ENCODE data around the gene LITAF. TPM values are rescaled to one million over a fixed set of nuclear protein-coding genes. Genes with fewer than 3 reads are reported as not detected.
"Not testable (repeated sequence)": the region's sequence is repeated elsewhere in the genome, so short reads cannot be mapped to it uniquely, and the experiment has no call there.

LITAF gene
- total RNA-seq, 1 donor from 2014 or later: 17.2 TPM

GRCh38 chr16:11511801-11512200 is 74.9 kb downstream of the LITAF start:
- Histone ChIP-seq H3K9me3 (ENCODE audit: control insufficient read depth in 3 of 3, low read length in 3 of 3) (no peaks in the 10 kb centered on the region), H3K4me1 (ENCODE audit: control insufficient read depth in 3 of 3, insufficient read depth in 3 of 3, low read length in 3 of 3) (peaks cover 0 to 5% (median 5%) of the 10 kb centered on the region in 3 donors), H3K9ac (ENCODE audit: low read depth in 1 of 3, low read length in 3 of 3) (no peak overlapping the region), H3K36me3 (ENCODE audit: control insufficient read depth in 3 of 3, insufficient read depth in 3 of 3, low read length in 3 of 3) (no peaks in the 10 kb centered on the region), H3K4me3 (ENCODE audit: low read length in 3 of 3) (no peak overlapping the region), H3K27ac (ENCODE audit: low read depth, low read length) (no peak overlapping the region), H3K27me3 (ENCODE audit: control insufficient read depth in 3 of 3, insufficient read depth in 3 of 3, low read length in 3 of 3) (no peaks in the 10 kb centered on the region)

GRCh38 chr16:11511328-11511727 is 75.4 kb downstream of the LITAF start:
- Histone ChIP-seq H3K36me3 (ENCODE audit: control insufficient read depth in 3 of 3, insufficient read depth in 3 of 3, low read length in 3 of 3) (no peaks in the 10 kb centered on the region), H3K4me1 (ENCODE audit: control insufficient read depth in 3 of 3, insufficient read depth in 3 of 3, low read length in 3 of 3) (peaks cover 0 to 6% (median 5%) of the 10 kb centered on the region in 3 donors), H3K9ac (ENCODE audit: low read depth in 1 of 3, low read length in 3 of 3) (no peak overlapping the region), H3K27me3 (ENCODE audit: control insufficient read depth in 3 of 3, insufficient read depth in 3 of 3, low read length in 3 of 3) (no peaks in the 10 kb centered on the region), H3K9me3 (ENCODE audit: control insufficient read depth in 3 of 3, low read length in 3 of 3) (no peaks in the 10 kb centered on the region), H3K4me3 (ENCODE audit: low read length in 3 of 3) (no peak overlapping the region), H3K27ac (ENCODE audit: low read depth, low read length) (no peak overlapping the region)

- H3K9ac ChIP-seq (ENCODE audit: low read depth in 1 of 3, low read length in 3 of 3): peak overlapping the region in 1 of 3 donors; percentile 45
- no peaks in the 10 kb centered on the region for H3K27me3 ChIP-seq (ENCODE audit: control insufficient read depth in 3 of 3, insufficient read depth in 3 of 3, low read length in 3 of 3)
- H3K27ac ChIP-seq (ENCODE audit: low read depth, low read length): peak overlapping the region; percentile 40
- no peak overlapping the region for H3K4me3 ChIP-seq (ENCODE audit: low read length in 3 of 3)
- H3K9me3 ChIP-seq (ENCODE audit: control insufficient read depth in 3 of 3, low read length in 3 of 3): no peaks in the 10 kb centered on the region
- H3K36me3 ChIP-seq (ENCODE audit: control insufficient read depth in 3 of 3, insufficient read depth in 3 of 3, low read length in 3 of 3): no peaks in the 10 kb centered on the region
- H3K4me1 ChIP-seq (ENCODE audit: control insufficient read depth in 3 of 3, insufficient read depth in 3 of 3, low read length in 3 of 3): peaks cover 0 to 7% (median 5%) of the 10 kb centered on the region in 3 donors
Observed at GRCh38 chr16:11510178-11510973, 76.3 kb downstream of the LITAF start.

GRCh38 chr16:11507991-11508390 is 78.7 kb downstream of the LITAF start:
- Histone ChIP-seq H3K9ac (ENCODE audit: low read depth in 1 of 3, low read length in 3 of 3) (no peak overlapping the region), H3K36me3 (ENCODE audit: control insufficient read depth in 3 of 3, insufficient read depth in 3 of 3, low read length in 3 of 3) (no peaks in the 10 kb centered on the region), H3K4me1 (ENCODE audit: control insufficient read depth in 3 of 3, insufficient read depth in 3 of 3, low read length in 3 of 3) (peaks cover 0 to 11% (median 5%) of the 10 kb centered on the region in 3 donors), H3K27ac (ENCODE audit: low read depth, low read length) (no peak overlapping the region), H3K4me3 (ENCODE audit: low read length in 3 of 3) (no peak overlapping the region), H3K9me3 (ENCODE audit: control insufficient read depth in 3 of 3, low read length in 3 of 3) (no peaks in the 10 kb centered on the region), H3K27me3 (ENCODE audit: control insufficient read depth in 3 of 3, insufficient read depth in 3 of 3, low read length in 3 of 3) (no peaks in the 10 kb centered on the region)

- Histone ChIP-seq H3K27me3 (ENCODE audit: control insufficient read depth in 3 of 3, insufficient read depth in 3 of 3, low read length in 3 of 3) (no peaks in the 10 kb centered on the region), H3K4me1 (ENCODE audit: control insufficient read depth in 3 of 3, insufficient read depth in 3 of 3, low read length in 3 of 3) (peaks cover 0 to 11% (median 5%) of the 10 kb centered on the region in 3 donors), H3K36me3 (ENCODE audit: control insufficient read depth in 3 of 3, insufficient read depth in 3 of 3, low read length in 3 of 3) (no peaks in the 10 kb centered on the region), H3K9ac (ENCODE audit: low read depth in 1 of 3, low read length in 3 of 3) (no peak overlapping the region), H3K27ac (ENCODE audit: low read depth, low read length) (no peak overlapping the region), H3K9me3 (ENCODE audit: control insufficient read depth in 3 of 3, low read length in 3 of 3) (no peaks in the 10 kb centered on the region), H3K4me3 (ENCODE audit: low read length in 3 of 3) (no peak overlapping the region)
Observed at GRCh38 chr16:11507350-11507749, 79.4 kb downstream of the LITAF start.

GRCh38 chr16:11506741-11507305 is 79.9 kb downstream of the LITAF start:
- Histone ChIP-seq H3K9me3 (ENCODE audit: control insufficient read depth in 3 of 3, low read length in 3 of 3) (no peaks in the 10 kb centered on the region), H3K27ac (ENCODE audit: low read depth, low read length) (no peak overlapping the region), H3K4me3 (ENCODE audit: low read length in 3 of 3) (no peak overlapping the region), H3K36me3 (ENCODE audit: control insufficient read depth in 3 of 3, insufficient read depth in 3 of 3, low read length in 3 of 3) (no peaks in the 10 kb centered on the region), H3K4me1 (ENCODE audit: control insufficient read depth in 3 of 3, insufficient read depth in 3 of 3, low read length in 3 of 3) (peaks cover 0 to 11% (median 5%) of the 10 kb centered on the region in 3 donors), H3K27me3 (ENCODE audit: control insufficient read depth in 3 of 3, insufficient read depth in 3 of 3, low read length in 3 of 3) (no peaks in the 10 kb centered on the region), H3K9ac (ENCODE audit: low read depth in 1 of 3, low read length in 3 of 3) (no peak overlapping the region)

- not testable (repeated sequence) for H3K27me3 ChIP-seq (ENCODE audit: control insufficient read depth in 3 of 3, insufficient read depth in 3 of 3, low read length in 3 of 3); H3K9me3 ChIP-seq (ENCODE audit: control insufficient read depth in 3 of 3, low read length in 3 of 3); H3K4me3 ChIP-seq (ENCODE audit: low read length in 3 of 3); H3K27ac ChIP-seq (ENCODE audit: low read depth, low read length); H3K9ac ChIP-seq (ENCODE audit: low read depth in 1 of 3, low read length in 3 of 3); H3K4me1 ChIP-seq (ENCODE audit: control insufficient read depth in 3 of 3, insufficient read depth in 3 of 3, low read length in 3 of 3); H3K36me3 ChIP-seq (ENCODE audit: control insufficient read depth in 3 of 3, insufficient read depth in 3 of 3, low read length in 3 of 3)
Observed at GRCh38 chr16:11504261-11504660, 82.5 kb downstream of the LITAF start.

- Histone ChIP-seq H3K9me3 (ENCODE audit: control insufficient read depth in 3 of 3, low read length in 3 of 3) (no peaks in the 10 kb centered on the region), H3K4me1 (ENCODE audit: control insufficient read depth in 3 of 3, insufficient read depth in 3 of 3, low read length in 3 of 3) (peaks cover 0 to 9% (median 8%) of the 10 kb centered on the region in 3 donors), H3K9ac (ENCODE audit: low read depth in 1 of 3, low read length in 3 of 3) (peak overlapping the region in 2 of 3 donors; percentile 16 to 32), H3K27me3 (ENCODE audit: control insufficient read depth in 3 of 3, insufficient read depth in 3 of 3, low read length in 3 of 3) (no peaks in the 10 kb centered on the region), H3K27ac (ENCODE audit: low read depth, low read length) (no peak overlapping the region), H3K36me3 (ENCODE audit: control insufficient read depth in 3 of 3, insufficient read depth in 3 of 3, low read length in 3 of 3) (no peaks in the 10 kb centered on the region), H3K4me3 (ENCODE audit: low read length in 3 of 3) (no peak overlapping the region)
Observed at GRCh38 chr16:11503566-11503965, 83.2 kb downstream of the LITAF start.

GRCh38 chr16:11502239-11502638 is 84.5 kb downstream of the LITAF start:
- Histone ChIP-seq H3K9me3 (ENCODE audit: control insufficient read depth in 3 of 3, low read length in 3 of 3) (no peaks in the 10 kb centered on the region), H3K36me3 (ENCODE audit: control insufficient read depth in 3 of 3, insufficient read depth in 3 of 3, low read length in 3 of 3) (no peaks in the 10 kb centered on the region), H3K27me3 (ENCODE audit: control insufficient read depth in 3 of 3, insufficient read depth in 3 of 3, low read length in 3 of 3) (no peaks in the 10 kb centered on the region), H3K9ac (ENCODE audit: low read depth in 1 of 3, low read length in 3 of 3) (peak overlapping the region in 1 of 3 donors; percentile 16), H3K4me3 (ENCODE audit: low read length in 3 of 3) (no peak overlapping the region), H3K27ac (ENCODE audit: low read depth, low read length) (no peak overlapping the region), H3K4me1 (ENCODE audit: control insufficient read depth in 3 of 3, insufficient read depth in 3 of 3, low read length in 3 of 3) (peaks cover 4 to 18% (median 17%) of the 10 kb centered on the region in 3 donors)

GRCh38 chr16:11501632-11502031 is 85.1 kb downstream of the LITAF start:
- Histone ChIP-seq H3K27ac (ENCODE audit: low read depth, low read length) (no peak overlapping the region), H3K9ac (ENCODE audit: low read depth in 1 of 3, low read length in 3 of 3) (no peak overlapping the region), H3K9me3 (ENCODE audit: control insufficient read depth in 3 of 3, low read length in 3 of 3) (no peaks in the 10 kb centered on the region), H3K4me1 (ENCODE audit: control insufficient read depth in 3 of 3, insufficient read depth in 3 of 3, low read length in 3 of 3) (peaks cover 11 to 24% (median 23%) of the 10 kb centered on the region in 3 donors), H3K36me3 (ENCODE audit: control insufficient read depth in 3 of 3, insufficient read depth in 3 of 3, low read length in 3 of 3) (no peaks in the 10 kb centered on the region), H3K27me3 (ENCODE audit: control insufficient read depth in 3 of 3, insufficient read depth in 3 of 3, low read length in 3 of 3) (no peaks in the 10 kb centered on the region), H3K4me3 (ENCODE audit: low read length in 3 of 3) (no peak overlapping the region)
